ENCODE measurements around the gene CCL15.

GRCh38 chr17:36000732-36001109 lies 632 bp downstream of the CCL15 start:
- TF ChIP-seq EZH2 (IDR thresholded peaks at IDR 0.05; ENCODE audit: borderline replicate concordance, low read depth, low read length, severe bottlenecking) = no peak
- no peak for TF ChIP-seq CTCF (IDR thresholded peaks at IDR 0.05; ENCODE audit: extremely low read depth in 1 of 2, insufficient read depth in 1 of 2, low read depth in 1 of 2, low read length in 2 of 2)
- TF ChIP-seq MAX (IDR thresholded peaks at IDR 0.05; ENCODE audit: insufficient read depth, insufficient read length) = no peak

All from endothelial cell of umbilical vein (primary cell).